ENCODE data around the gene FSTL5.

FSTL5 gene

DNA sequence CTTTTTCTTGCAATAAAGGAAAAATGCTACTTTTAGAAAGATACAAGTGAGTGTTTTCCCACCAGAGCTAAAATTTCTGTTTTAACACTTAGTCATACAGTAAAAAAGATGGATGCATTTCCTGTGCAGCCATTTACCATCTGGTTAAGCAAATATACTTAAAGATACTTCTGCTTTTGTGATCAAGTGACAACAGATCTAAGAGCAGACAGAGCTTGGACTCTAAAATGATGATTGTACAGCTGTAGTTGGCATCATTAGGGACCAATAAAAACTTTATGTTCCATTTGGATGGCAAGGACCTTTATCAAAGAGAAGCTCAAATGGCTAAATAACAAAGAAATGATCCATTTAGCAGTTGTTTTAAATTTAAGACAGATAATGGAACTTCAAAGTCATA is 270.8 kb downstream of the FSTL5 start:
- TF ChIP-seq ZNF274 (IDR thresholded peaks at IDR 0.05; ENCODE audit: low read depth, low read length) (no peak), SUZ12 (IDR thresholded peaks at IDR 0.05; ENCODE audit: extremely low read depth, insufficient read depth, insufficient read length) (no peak), YY1 (IDR thresholded peaks at IDR 0.05; ENCODE audit: insufficient read depth, insufficient read length) (no peak)
- Histone ChIP-seq H3K36me3 (ENCODE audit: insufficient read depth, insufficient read length, low read length) (no peaks in the 10 kb centered on the region), H3K9me3 (ENCODE audit: insufficient read depth, low read length) (no peaks in the 10 kb centered on the region), H3K27me3 (ENCODE audit: insufficient read depth, insufficient read length) (no peaks in the 10 kb centered on the region), H3K4me3 (ENCODE audit: insufficient read length, low read depth) (no peak overlapping the region), H3K4me1 (ENCODE audit: insufficient read depth, insufficient read length) (no peaks in the 10 kb centered on the region), H3K9ac (ENCODE audit: insufficient read length, low read depth) (no peak overlapping the region)
- no peak for DNase-seq (ENCODE audit: low read depth, low spot score)

DNA sequence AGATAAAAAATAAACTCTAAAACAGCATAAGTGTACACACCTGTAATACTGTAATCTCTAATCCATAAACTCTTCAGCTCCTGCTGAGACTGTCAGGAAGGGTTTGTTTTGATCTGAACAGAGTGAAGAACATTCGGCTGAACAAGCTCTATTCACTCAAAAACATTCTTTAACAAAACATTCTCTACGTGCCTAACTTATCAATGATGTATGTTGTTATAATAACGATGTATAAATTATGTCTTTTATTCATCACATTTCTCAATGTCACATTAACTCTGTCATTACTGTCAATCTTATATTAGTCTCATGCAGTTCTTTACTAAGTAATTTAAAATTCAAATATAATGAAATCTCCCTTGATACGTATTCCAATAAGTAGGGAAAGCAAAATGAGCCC is 280.6 kb downstream of the FSTL5 start:
- Histone ChIP-seq H3K4me3 (ENCODE audit: insufficient read length, low read depth) (no peak overlapping the region), H3K4me1 (ENCODE audit: insufficient read depth, insufficient read length) (no peaks in the 10 kb centered on the region), H3K9me3 (ENCODE audit: insufficient read depth, low read length) (no peaks in the 10 kb centered on the region), H3K36me3 (ENCODE audit: insufficient read depth, insufficient read length, low read length) (no peaks in the 10 kb centered on the region), H3K27me3 (ENCODE audit: insufficient read depth, insufficient read length) (no peaks in the 10 kb centered on the region), H3K9ac (ENCODE audit: insufficient read length, low read depth) (no peak overlapping the region)
- TF ChIP-seq SUZ12 (IDR thresholded peaks at IDR 0.05; ENCODE audit: extremely low read depth, insufficient read depth, insufficient read length) (no peak), ZNF274 (IDR thresholded peaks at IDR 0.05; ENCODE audit: low read depth, low read length) (no peak)
- DNase-seq (ENCODE audit: low read depth, low spot score) = no peak

DNA sequence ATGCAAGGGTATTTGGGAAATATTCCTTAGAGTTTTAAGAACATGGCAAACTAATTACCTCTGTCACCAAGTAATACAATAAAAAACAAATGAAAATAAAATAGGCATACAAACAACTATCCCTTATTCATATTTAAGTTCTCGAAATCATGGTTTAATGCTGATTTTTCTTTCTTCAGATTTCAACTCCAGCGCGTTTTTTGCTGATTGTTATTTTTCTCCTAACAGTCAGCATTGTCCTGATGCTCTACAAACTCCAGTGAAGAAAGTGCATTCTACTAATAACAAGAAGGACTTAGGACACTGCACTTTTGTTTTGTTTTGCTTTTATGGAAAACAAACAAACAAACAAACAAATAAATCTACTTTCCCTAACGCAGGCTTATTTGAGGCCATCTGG is 282.4 kb downstream of the FSTL5 start:
- DNase-seq (ENCODE audit: low read depth, low spot score) = no peak
- TF ChIP-seq ZNF274 (IDR thresholded peaks at IDR 0.05; ENCODE audit: low read depth, low read length) (no peak), YY1 (IDR thresholded peaks at IDR 0.05; ENCODE audit: insufficient read depth, insufficient read length) (no peak), SUZ12 (IDR thresholded peaks at IDR 0.05; ENCODE audit: extremely low read depth, insufficient read depth, insufficient read length) (no peak)
- no peaks in the 10 kb centered on the region for H3K4me1 ChIP-seq (ENCODE audit: insufficient read depth, insufficient read length)
- no peaks in the 10 kb centered on the region for H3K36me3 ChIP-seq (ENCODE audit: insufficient read depth, insufficient read length, low read length)
- H3K27me3 ChIP-seq (ENCODE audit: insufficient read depth, insufficient read length) = no peaks in the 10 kb centered on the region
- no peak overlapping the region for H3K4me3 ChIP-seq (ENCODE audit: insufficient read length, low read depth)
- H3K9ac ChIP-seq (ENCODE audit: insufficient read length, low read depth) = no peak overlapping the region
- no peaks in the 10 kb centered on the region for H3K9me3 ChIP-seq (ENCODE audit: insufficient read depth, low read length)

DNA sequence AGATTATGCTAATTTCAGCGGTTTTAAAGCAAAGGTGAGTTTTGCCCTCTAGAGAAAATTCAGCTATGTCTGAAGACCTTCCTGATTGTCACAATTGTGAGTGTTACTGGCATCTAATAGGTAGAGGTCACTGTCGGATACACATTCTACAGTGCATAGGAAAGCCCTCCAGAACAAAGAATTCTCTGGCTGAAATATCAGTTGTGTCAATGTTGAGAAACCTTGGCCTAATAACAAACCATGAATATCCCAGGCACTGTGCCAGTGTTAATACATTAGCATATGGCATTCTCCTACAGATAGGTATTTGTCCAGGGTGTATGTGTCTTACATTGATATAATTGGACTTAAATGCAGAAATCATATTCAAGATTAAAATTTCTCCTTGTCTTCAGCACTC is 294.3 kb downstream of the FSTL5 start:
- H3K9me3 ChIP-seq (ENCODE audit: insufficient read depth, low read length) = no peaks in the 10 kb centered on the region
- no peaks in the 10 kb centered on the region for H3K4me1 ChIP-seq (ENCODE audit: insufficient read depth, insufficient read length)
- H3K36me3 ChIP-seq (ENCODE audit: insufficient read depth, insufficient read length, low read length) = no peaks in the 10 kb centered on the region
- no peak for DNase-seq (ENCODE audit: low read depth, low spot score)
- no peaks in the 10 kb centered on the region for H3K27me3 ChIP-seq (ENCODE audit: insufficient read depth, insufficient read length)
- TF ChIP-seq YY1 (IDR thresholded peaks at IDR 0.05; ENCODE audit: insufficient read depth, insufficient read length) (no peak), SUZ12 (IDR thresholded peaks at IDR 0.05; ENCODE audit: extremely low read depth, insufficient read depth, insufficient read length) (no peak), ZNF274 (IDR thresholded peaks at IDR 0.05; ENCODE audit: low read depth, low read length) (no peak)
- no peak overlapping the region for H3K9ac ChIP-seq (ENCODE audit: insufficient read length, low read depth)
- no peak overlapping the region for H3K4me3 ChIP-seq (ENCODE audit: insufficient read length, low read depth)

DNA sequence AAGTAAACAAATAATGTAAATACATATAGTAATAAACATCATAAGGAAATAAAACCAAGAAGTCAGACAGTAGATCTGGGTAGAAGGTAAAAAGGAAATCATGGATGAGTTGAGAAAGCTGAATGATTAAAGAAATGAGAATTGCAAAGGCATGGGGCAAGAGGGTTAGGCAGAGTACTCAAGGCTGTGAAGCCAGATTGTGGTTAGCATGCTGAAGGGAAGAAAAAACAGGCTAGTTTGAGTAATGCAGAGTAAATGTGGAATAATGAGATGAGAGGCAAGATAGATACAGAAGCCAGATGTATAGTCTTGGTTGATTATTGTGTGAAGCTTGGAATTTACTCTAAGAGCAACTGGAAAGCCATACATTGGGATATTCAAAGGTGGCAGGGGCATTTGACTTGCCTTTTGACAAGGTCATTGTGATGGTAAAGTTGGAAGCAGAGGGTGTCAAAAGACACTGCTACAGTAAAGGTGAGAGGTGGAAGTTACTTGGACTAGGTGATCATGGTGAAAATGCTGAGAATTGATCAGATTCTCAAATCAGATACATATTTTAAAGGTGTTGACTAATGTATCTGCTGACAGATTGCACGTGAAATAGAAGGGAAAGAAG is 307.0 kb downstream of the FSTL5 start:
- no peaks in the 10 kb centered on the region for H3K9me3 ChIP-seq (ENCODE audit: insufficient read depth, low read length)
- no peak overlapping the region for H3K9ac ChIP-seq (ENCODE audit: insufficient read length, low read depth)
- H3K4me1 ChIP-seq (ENCODE audit: insufficient read depth, insufficient read length) = no peaks in the 10 kb centered on the region
- TF ChIP-seq ZNF274 (IDR thresholded peaks at IDR 0.05; ENCODE audit: low read depth, low read length) = no peak
- no peak for TF ChIP-seq YY1 (IDR thresholded peaks at IDR 0.05; ENCODE audit: insufficient read depth, insufficient read length)
- TF ChIP-seq SUZ12 (IDR thresholded peaks at IDR 0.05; ENCODE audit: extremely low read depth, insufficient read depth, insufficient read length) = no peak
- no peaks in the 10 kb centered on the region for H3K36me3 ChIP-seq (ENCODE audit: insufficient read depth, insufficient read length, low read length)
- no peaks in the 10 kb centered on the region for H3K27me3 ChIP-seq (ENCODE audit: insufficient read depth, insufficient read length)
- DNase-seq (ENCODE audit: low read depth, low spot score) = no peak
- no peak overlapping the region for H3K4me3 ChIP-seq (ENCODE audit: insufficient read length, low read depth)

DNA sequence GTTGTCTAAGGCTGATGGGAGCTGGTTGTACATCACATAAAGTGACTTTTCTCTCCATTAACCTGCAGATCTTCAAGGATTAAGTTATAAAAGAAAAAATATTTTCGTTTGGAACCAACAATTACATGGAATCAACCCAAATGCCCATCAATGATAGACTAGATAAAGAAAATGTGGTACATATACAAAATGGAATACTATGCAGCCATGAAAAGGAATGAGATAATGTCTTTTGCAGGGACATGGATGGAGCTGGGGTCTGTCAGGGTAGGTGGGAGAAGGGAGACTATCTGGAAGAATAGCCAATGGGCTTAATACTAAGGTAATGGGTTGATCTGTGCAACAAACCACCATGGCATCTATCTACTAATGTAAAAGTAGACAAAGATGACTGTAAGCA is 313.2 kb downstream of the FSTL5 start:
- no peaks in the 10 kb centered on the region for H3K9me3 ChIP-seq (ENCODE audit: insufficient read depth, low read length)
- H3K36me3 ChIP-seq (ENCODE audit: insufficient read depth, insufficient read length, low read length) = no peaks in the 10 kb centered on the region
- no peaks in the 10 kb centered on the region for H3K4me1 ChIP-seq (ENCODE audit: insufficient read depth, insufficient read length)
- H3K4me3 ChIP-seq (ENCODE audit: insufficient read length, low read depth) = no peak overlapping the region
- no peak overlapping the region for H3K9ac ChIP-seq (ENCODE audit: insufficient read length, low read depth)
- TF ChIP-seq SUZ12 (IDR thresholded peaks at IDR 0.05; ENCODE audit: extremely low read depth, insufficient read depth, insufficient read length) (no peak), ZNF274 (IDR thresholded peaks at IDR 0.05; ENCODE audit: low read depth, low read length) (no peak), YY1 (IDR thresholded peaks at IDR 0.05; ENCODE audit: insufficient read depth, insufficient read length) (no peak)
- H3K27me3 ChIP-seq (ENCODE audit: insufficient read depth, insufficient read length) = no peaks in the 10 kb centered on the region
- DNase-seq (ENCODE audit: low read depth, low spot score) = no peak

DNA sequence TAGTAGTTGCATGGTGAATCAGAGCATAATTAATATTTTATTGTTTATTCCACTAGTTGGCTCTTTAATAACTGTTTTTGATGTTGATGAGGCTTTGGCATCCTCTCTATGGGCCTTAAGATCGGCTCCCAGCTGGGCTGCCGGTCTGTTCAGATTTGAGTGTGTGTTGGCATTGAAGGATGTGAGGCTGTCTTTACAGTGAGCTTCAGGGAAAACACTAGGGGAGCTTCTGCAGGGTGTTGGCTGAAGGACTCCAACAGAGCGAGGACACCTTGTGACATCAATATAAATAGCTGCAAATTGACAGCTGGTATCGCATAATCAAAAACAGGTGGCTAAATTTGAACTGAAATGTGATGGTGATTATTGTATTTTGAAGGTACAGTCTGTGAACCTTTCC is 322.0 kb downstream of the FSTL5 start:
- no peaks in the 10 kb centered on the region for H3K4me1 ChIP-seq (ENCODE audit: insufficient read depth, insufficient read length)
- TF ChIP-seq ZNF274 (IDR thresholded peaks at IDR 0.05; ENCODE audit: low read depth, low read length) = no peak
- TF ChIP-seq YY1 (IDR thresholded peaks at IDR 0.05; ENCODE audit: insufficient read depth, insufficient read length) = no peak
- no peak for TF ChIP-seq SUZ12 (IDR thresholded peaks at IDR 0.05; ENCODE audit: extremely low read depth, insufficient read depth, insufficient read length)
- no peaks in the 10 kb centered on the region for H3K9me3 ChIP-seq (ENCODE audit: insufficient read depth, low read length)
- no peaks in the 10 kb centered on the region for H3K36me3 ChIP-seq (ENCODE audit: insufficient read depth, insufficient read length, low read length)
- DNase-seq (ENCODE audit: low read depth, low spot score) = no peak
- H3K4me3 ChIP-seq (ENCODE audit: insufficient read length, low read depth) = no peak overlapping the region
- no peaks in the 10 kb centered on the region for H3K27me3 ChIP-seq (ENCODE audit: insufficient read depth, insufficient read length)
- H3K9ac ChIP-seq (ENCODE audit: insufficient read length, low read depth) = no peak overlapping the region
